ENCODE results near the gene CDH18.

CDH18 gene

DNA sequence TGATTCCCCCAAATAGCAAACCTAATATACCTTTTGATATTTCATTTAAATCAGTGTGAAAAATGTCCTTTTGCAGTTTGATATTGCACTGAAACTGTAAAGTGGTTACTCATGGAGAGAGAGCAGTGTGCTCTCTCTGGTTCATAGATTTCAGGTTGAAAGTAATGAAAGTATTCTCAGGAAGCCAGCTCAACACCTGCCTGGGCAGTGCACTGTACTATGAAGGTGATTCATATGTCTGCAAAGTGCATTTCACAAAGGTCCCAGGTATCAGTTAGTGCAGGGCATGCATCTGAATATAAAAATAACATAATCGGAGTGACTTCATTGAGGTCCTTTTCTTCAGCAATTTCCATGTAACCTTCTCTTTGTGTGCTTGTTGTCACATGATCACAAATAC, 274.3 kb downstream of the CDH18 start:
- no peak for DNase-seq

DNA sequence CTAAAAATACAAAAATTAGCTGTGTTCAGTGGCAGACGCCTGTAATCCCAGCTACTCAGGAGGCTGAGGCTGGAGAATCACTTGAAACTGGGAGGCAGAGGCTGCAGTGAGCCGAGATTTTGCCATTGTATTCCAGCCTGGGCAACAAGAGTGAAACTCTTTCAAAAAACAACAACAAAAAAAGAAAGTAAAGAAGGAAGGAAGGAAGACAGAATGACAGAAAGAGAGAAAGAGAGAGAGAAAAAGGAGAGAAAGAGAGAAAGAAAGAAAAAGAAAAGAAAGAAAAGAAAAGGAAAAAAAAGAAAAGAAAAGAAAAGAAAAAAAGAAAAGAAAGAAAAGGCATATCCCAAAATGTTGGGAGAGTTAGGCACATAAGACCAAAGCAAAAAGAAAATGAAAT, 278.6 kb downstream of the CDH18 start:
- no peak for DNase-seq

DNA sequence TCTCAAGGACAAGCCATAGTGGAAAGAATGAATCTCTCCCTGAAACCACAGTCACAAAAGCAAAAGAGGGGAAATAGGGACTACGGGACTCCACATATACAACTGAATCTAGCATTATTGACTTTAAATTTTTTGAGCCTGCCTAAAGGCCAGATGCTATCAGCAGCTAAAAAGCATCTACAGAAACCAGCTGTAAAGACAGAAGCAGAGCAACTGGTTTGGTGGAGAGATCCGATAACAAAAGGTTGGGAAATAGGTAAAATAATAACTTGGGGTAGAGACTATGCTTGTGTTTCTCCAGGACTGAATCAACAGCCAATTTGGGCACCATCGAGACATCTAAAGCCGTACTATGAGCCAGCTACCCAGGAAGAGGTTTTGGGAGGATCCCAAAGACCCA, 281.2 kb downstream of the CDH18 start:
- DNase-seq: no peak

DNA sequence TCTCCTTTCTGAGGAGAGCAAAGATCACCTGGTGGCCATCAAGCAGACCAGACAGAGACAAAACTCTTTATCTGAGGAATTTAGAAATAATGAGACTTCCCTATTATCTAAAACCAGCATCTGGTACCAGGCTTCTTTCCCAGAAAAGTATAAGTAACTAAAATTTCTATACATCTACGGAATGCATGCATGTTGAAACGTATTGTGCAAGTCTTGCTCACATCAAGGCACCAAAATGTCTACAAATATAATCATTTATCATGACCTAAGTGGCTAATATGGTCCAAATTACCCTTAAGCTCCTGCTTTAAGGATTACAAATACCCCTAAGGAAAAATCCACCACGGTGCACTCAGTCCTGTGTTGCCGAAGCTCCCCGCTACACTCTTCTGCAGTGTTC, 286.3 kb downstream of the CDH18 start:
- no peak for DNase-seq

DNA sequence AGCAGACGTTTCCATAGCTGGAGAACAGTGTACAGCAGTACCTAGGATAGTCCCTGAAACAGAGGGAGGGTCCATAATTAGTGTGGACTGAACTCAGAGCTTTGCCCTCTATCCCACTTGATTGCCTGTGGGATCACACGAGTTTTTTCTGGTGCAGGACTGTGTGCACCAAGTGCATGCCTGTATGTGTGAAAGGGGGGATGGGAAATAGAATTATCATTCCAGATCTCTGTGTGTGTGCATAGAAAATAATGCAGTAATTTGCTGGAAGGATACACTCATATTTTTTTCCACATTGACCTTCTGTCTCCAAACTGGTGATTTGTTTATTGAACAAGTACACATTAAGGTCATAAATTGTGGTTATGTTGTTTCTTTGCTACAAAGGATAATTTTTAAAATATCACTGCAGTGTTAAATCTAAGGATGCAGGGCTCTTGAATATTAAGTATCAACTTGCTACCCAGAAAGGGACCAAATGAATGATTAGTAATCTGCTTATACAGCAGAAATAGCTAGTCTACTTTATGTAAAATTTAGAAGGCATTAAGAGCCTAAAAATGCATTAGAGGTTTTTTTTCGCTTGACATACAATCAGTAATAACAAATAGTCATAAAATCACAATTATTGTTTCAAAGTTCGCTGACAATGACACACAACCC, 292.9 kb downstream of the CDH18 start:
- no peak for DNase-seq

DNA sequence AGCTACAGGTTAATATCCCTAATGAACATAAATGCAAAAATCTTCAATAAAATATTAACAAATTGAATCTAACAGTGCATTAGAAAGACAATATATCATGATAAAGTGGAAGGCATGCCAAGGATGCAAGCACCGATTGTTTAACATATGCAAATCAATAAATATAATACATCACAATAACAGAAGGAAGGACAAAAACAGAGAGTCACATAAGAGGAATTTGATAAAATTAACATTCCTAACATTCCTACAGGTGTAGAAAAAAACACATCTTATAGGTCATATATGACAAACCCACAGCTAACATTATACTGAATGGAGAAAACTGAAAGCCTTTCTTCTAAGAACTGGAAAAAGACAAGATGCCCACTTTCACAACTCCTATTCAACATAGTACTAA, 297.0 kb downstream of the CDH18 start:
- DNase-seq: no peak

DNA sequence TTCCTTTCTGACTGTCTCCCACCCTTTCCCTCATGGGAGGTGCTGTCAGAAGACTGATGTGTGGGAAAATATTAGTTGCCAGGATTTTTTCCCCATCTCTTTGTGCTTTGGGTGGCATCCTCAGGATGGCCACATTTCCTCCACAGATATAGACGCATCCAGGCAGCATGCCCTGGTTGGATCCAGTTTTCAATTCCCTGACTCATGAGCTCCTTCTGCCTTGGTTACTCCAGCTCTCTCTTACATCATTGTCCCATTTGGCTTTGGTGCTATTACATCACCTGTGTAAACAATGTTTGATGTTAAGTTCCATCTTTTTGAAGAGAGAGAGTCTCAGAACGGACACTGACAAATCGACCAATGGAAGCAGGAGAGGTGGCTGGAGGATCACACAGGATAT, 302.5 kb downstream of the CDH18 start:
- no peak for DNase-seq

DNA sequence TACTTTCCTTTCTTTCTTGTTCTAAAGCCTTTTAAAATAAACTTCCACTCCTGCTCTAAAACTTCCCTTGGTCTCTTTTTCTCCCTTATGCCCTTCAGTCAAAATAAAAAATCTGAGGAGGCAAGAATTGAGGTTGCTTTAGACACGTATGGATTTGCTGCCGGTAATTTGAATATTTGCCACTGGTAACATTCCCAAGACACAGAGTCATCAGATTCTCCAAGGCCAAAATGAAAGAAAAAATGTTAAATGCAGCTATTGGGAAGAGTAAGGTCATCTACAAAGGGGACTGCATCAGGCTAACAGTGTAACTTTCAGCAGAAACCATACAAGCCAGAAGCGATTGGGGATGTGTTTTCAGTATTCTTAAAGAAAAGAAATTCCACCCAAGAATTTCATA, 311.1 kb downstream of the CDH18 start:
- DNase-seq: no peak

DNA sequence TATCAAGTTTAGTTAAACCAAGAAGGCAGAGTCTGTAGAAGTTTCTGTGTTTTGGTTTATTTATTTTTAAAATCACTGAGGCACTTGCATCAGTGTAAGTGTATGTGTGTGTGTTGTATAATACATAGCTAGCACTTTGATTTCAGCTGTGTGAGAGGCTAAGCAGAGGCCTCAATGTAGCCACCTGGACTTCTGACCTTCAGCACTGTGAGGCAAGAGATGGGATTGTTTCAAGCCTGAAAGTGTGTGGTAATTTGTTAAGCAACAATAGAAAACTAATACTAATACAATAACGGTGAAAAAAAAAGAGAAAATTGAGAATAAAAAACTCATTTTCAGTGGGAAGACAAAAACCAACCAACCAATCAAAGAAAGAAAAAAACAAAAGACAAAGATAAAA, 327.3 kb downstream of the CDH18 start:
- DNase-seq: no peak

DNA sequence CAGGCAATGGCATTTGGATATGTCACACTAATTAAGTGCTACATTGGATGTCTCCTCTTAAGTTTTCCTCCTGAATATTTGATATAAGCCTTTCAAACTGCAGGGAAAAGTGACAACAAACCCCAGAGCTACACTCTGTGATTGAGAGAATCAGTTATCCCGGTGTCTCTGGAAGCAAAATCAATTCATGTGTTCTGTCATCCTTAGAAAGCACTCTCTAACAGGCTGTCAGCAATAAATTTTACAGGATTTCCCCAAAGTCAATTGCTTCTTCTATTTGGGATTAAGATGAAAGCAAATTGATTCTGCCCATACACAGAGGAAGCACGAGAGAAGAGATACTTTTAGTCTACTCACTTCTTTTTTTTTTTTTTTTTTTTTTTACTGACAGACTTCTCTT, 332.4 kb downstream of the CDH18 start:
- DNase-seq: no peak

DNA sequence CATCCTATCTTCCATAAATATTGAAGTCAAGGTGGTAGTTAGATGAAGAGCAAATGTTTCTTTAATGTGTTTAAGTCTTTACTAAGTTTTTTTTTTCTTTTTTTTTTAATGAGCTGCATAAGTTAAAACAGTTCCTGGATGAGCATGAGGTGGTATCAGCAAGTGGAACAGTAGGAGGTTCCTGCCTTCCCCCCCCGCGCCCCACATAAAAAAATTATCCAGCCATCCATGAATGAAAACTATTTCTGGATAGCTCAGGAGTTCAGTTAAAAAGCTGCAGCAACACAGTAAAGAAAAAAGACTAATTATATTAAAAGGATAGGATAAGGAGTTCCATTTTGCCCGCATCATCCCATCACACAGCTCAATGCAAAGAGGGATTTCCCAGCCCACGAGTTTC, 349.5 kb downstream of the CDH18 start:
- no peak for DNase-seq

DNA sequence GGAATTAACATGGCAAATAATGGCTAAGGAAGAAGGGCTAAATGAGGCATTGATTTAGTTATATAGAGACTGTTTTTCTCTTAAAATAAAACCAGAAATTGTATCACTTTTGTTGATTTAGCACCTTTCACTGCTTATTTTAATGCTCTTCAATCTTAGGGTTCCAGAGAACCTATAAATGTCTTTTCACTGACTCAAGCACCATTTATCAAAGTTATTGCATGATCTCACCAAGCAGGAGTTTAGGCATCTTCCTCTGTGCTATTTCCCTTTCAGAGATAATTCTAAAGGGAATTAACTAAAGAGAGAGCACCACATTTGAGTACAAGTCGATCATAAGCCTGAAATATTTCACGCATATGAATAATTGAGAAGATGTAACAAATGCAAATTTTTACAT, 357.1 kb downstream of the CDH18 start:
- no peak for DNase-seq

DNA sequence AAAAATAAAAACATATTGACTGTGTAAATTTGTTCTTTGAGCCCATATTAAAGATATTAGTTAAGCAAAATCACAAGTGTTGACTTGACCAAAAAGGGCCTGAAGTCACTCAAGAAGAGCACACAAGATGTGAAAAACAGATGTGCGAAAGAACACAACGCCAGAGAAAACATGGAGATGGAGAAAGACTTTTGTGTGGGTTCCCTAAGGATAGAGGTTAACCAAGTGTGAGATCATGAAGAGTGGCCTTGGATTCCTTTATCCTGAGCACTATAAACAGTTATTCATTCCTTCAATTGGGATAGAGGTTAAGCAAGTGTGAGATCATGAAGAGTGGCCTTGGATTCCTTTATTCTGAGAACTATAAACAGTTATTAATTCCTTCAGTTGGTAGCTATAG, 361.8 kb downstream of the CDH18 start:
- DNase-seq: no peak

DNA sequence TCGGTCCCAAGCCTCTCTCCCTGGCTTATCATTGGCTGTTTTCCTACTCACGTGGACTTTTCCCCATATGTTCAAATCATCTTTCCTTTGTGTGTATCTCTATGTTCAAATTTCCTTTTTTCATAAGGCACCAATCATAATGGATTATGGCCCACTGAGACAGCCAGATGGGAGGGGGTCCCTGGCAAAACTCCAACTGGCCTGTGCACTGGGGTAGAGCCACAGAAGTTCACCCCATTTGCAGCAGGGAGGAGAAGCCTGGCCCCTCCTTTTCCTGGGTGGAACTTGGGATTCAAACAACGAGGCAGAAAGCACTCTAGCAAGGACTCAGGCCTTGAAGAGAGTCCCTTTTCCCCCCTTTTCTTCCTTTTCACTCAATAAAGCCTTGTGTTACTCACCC, 362.4 kb downstream of the CDH18 start:
- DNase-seq: no peak

DNA sequence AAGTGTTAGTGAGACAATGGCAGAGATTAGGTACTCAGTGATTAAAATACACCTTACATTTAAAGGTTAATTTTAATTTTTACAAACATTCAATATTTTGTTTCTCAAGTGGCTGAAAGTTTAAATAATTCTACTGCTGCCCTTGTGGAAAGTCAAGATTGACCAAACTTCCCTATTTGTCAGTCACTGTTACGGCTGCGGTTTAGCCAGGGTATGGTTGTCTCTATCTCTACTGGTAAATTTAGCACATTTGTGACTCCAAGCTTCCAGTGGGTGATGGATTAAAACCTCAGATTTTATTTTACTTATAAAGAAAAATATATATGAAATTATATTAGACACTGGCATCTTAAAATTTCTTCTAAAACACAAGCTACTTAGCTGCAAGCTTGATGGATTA, 368.4 kb downstream of the CDH18 start:
- DNase-seq: no peak

DNA sequence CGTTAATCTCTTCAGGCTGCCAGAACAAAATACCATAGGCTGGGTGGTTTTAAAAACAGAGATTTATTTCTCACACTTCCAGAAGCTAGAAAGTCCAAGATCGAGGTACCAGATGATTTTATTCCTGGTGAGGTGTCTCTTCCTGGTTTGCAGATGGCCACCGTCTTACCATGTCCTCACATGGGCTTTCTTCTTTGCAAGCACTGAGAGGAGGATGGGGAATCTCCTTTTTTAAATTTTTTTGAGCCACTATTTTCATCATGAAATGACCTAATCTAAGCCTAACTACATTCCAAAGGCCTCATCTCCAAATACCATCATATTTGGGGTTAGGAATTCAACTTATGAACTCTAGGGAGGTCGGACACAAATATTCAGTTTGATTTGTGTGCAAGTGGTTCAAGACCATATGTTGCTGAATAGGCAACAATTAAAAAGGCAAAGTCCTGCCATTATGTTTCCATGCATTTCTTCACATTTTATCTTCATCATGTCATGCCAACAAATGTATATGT, 371.2 kb downstream of the CDH18 start:
- no peak for DNase-seq

DNA sequence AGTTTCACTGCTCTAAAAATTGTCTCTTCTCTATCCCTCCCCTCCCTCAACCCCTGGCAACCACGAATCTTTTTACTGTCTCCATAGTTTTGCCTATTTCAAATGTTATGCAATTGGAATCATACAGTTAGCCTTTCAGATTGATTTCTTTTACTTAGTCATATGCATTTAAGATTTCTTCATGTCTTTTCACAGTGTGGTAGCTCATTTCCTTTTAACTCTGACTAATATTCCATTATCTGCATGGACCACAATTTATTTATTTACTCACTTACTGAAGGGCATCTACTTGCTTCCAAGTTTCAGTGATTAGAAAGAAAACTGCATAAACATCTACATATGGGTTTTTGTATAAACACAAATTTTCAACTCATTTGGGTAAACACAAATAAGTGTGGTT, 372.3 kb downstream of the CDH18 start:
- DNase-seq: no peak

DNA sequence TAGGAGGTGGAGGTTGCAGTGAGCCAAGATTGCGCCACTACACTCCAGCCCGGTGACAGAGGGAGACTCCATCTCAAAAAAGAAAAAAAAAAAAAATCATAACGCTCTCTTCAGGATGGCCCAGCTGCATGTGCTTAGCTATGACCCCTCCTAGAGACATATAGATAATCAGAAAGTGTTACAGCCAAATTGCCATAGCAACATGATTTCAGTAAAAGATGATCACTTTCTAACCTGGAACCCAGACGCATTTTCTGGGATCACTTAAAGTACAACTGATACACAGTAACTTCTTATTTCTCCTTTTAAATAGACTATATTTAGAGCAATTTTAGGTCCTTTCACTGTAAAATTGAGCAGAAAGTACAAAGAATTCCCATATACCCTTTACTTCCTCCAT, 372.9 kb downstream of the CDH18 start:
- no peak for DNase-seq

DNA sequence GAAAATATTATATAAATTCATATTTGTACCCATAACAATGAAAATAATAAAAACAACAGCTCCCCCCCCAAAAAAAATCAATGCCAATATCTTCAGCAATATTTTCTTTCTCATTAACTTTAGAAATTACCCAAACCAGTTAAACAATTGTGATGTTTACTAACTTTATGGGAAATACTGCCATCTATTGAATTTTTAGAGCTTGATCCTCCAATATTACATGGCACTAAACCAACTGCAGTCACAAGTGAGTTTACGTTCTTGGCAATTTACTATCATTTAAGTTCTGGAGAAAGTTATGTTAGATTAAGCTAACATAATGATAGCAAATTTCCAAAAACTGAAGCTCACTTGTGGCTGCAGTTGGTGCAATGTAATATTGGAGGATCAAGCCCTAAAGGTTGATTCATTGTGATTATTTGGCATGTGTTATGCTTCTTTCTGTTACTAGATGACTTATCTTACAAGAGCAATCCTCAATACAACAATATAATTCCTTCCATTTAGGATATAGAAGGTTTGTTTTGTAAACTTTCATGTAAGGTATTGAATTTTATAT, 379.5 kb downstream of the CDH18 start:
- DNase-seq: no peak

DNA sequence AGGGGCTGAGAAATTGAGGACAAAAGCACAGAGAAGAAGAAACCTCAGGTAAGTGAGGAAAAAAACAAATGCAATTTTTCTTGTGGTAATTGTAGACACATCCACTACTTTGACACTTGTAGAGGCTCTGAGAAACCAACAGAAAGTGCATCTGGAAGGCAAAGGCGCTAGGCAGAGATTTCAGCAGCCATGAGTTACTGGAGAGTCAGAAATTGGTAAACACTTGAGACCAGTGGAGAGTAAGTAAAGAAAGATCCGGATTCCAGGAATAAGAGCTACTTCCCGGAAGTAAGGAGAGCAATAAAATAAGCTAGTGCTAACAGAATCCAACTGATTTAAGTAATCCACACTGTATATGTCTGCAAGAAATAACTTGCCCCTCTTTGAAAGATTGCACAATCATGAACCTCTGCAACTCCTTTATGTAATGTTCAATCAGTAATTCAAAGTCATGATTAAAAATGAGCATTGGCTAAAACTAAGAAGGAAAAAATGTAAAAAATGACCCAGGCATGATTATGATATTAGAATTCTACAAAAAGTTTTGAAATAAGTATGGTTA, 382.1 kb downstream of the CDH18 start:
- no peak for DNase-seq

DNA sequence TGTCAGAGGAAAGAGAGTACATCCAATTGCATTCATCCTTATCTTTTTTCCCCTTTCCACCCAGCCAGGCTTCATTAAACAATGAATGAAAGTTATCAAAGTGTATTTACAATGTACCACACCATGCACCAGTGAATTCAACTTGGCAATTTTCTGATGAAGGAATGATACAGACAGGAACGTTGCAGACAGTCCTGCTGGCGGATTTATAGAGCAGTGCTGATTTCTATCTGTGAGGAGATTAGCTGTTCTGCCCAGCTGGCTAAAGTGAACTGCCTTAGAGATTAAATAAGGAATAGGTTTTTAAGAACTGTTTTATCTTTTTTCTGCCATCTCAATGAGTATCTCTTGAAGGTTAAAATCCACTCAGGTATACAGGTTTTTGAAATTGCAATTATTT, 403.9 kb downstream of the CDH18 start:
- no peak for DNase-seq

DNA sequence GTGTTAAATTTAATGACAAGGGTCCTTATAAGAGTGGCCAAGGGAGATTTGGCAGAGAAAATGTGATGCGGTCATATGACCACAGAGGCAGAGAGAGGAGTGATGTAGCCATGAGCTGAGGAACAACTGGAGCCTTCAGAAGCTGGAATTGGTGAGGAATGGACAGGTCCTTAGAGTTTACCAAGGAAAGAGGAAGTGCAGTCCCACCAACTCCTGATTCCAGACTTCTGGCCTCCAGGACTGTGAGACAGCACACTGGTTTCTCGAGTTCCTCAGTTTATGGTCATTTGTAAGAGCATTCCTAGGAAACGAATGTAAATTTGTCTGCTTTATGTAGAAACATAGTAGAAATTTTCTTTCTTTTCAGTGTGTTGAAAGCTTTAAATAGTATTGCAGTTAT, 410.1 kb downstream of the CDH18 start:
- DNase-seq: no peak

DNA sequence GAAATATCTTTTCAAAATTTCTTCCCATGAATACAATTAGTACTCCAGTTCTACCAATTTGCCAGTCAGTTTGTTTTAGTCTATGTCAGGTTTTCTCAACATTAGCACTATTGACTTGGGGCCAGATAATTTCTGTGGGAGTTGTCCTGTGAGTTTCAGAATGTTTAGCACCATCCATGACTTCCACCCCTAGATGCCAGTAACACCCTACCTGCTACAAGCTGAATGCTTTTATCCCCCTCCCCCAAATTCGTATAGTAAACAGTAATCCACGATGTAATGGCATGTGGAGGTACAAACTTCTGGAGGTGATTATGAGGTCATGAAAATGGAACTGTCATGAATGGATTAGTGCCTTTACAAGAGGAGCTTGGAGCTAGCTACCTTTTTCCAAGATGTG, 420.0 kb downstream of the CDH18 start:
- no peak for DNase-seq

DNA sequence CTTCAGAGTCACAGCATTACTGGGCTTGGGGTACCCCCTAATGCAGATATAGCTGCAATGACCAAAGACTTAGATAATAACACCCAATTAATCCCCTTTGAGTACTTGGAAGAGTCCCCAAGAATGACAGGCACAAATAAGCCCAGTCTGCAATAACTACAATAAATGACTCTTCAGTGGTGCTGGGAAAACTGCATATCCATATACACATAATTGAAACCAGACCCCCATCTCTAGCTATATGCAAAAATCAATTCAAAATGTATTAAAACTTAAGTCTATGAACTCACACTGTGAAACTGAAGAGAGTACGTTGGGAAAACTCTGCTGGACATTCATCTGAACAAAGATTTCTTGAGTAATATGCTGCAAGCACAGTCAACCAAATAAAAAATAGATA, 422.5 kb downstream of the CDH18 start:
- no peak for DNase-seq

DNA sequence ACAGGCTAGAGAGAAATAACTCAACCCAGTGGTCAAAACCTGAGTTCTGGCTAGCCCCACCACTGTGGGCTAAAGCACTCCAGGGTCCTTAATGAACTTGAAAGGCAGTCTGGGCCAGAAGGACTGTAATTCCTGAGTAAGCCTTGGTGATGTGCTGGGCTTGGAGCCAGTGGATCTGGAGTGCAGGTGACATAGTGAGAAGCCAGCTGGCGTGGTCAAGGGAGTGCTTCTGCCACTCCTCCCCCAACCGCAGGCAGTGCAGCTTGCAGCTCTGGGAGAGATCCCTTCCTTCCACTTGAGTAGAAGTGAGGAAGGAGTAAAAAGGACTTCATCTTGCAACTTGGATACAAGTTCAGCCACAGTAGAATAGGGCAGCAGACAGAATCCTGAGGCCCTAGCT, 424.0 kb downstream of the CDH18 start:
- no peak for DNase-seq
